Measurements from ENCODE around the gene OR3A3.
A peak's percentile ranks its signal among the peaks of the same experiment; 100 is the strongest.
"Not testable (repeated sequence)": the region's sequence is repeated elsewhere in the genome, so short reads cannot be mapped to it uniquely, and the experiment has no call there.

The OR3A3 gene

GRCh38 chr17:3411070-3411469 is at the start of gene OR3A3:
TSS of gene OR3A3 (plus strand) at chr17:3411370.
- DNase-seq (ENCODE audit: low read depth in 2 of 2): no peak

- DNase-seq (ENCODE audit: low read depth in 2 of 2): not testable (repeated sequence)
Observed at GRCh38 chr17:3371167-3371566, 40.0 kb upstream of the OR3A3 start.

GRCh38 chr17:3378321-3378720 is 32.8 kb upstream of the OR3A3 start:
- DNase-seq (ENCODE audit: low read depth in 2 of 2): no peak

GRCh38 chr17:3381957-3382356 is 29.2 kb upstream of the OR3A3 start:
- DNase-seq (ENCODE audit: low read depth in 2 of 2): no peak

- peak in 1 of 2 donors; percentile 1 for DNase-seq (ENCODE audit: low read depth in 2 of 2)
Observed at GRCh38 chr17:3385869-3386816, 25.0 kb upstream of the OR3A3 start, which contains the start of gene OR3A2. TSS of gene OR3A2 (minus strand) at chr17:3386308.

GRCh38 chr17:3389791-3390190 is 21.4 kb upstream of the OR3A3 start:
- DNase-seq (ENCODE audit: low read depth in 2 of 2): no peak

- DNase-seq (ENCODE audit: low read depth in 2 of 2): not testable (repeated sequence)
Observed at GRCh38 chr17:3397801-3398200, 13.4 kb upstream of the OR3A3 start.

GRCh38 chr17:3398310-3398709 is 12.9 kb upstream of the OR3A3 start, which contains the start of gene OR1E1:
TSS of gene OR1E1 (minus strand) at chr17:3398410. CDS start at chr17:3398410, 0 bp downstream.
- DNase-seq (ENCODE audit: low read depth in 2 of 2): no peak

GRCh38 chr17:3400055-3400454 is 11.1 kb upstream of the OR3A3 start:
- no peak for DNase-seq (ENCODE audit: low read depth in 2 of 2)

GRCh38 chr17:3401786-3402185 is 9.4 kb upstream of the OR3A3 start:
- DNase-seq (ENCODE audit: low read depth in 2 of 2): no peak

- DNase-seq (ENCODE audit: low read depth in 2 of 2): not testable (repeated sequence)
Observed at GRCh38 chr17:3403856-3404255, 7.3 kb upstream of the OR3A3 start.

GRCh38 chr17:3412216-3412615 is 1.0 kb downstream of the OR3A3 start:
- DNase-seq (ENCODE audit: low read depth in 2 of 2): not testable (repeated sequence)

- DNase-seq (ENCODE audit: low read depth in 2 of 2): no peak
Observed at GRCh38 chr17:3415610-3416009, 4.4 kb downstream of the OR3A3 start.

GRCh38 chr17:3418222-3418621 is 7.1 kb downstream of the OR3A3 start:
- DNase-seq (ENCODE audit: low read depth in 2 of 2): no peak

- DNase-seq (ENCODE audit: low read depth in 2 of 2): peak in 1 of 2 donors; percentile 0
Observed at GRCh38 chr17:3433215-3433614, 22.0 kb downstream of the OR3A3 start.

- DNase-seq (ENCODE audit: low read depth in 2 of 2): no peak
Observed at GRCh38 chr17:3433741-3434140, 22.6 kb downstream of the OR3A3 start, which contains the start of gene OR1E2. TSS of gene OR1E2 (minus strand) at chr17:3433841. CDS start at chr17:3433841, 0 bp downstream.

GRCh38 chr17:3438368-3438767 is 27.2 kb downstream of the OR3A3 start:
- DNase-seq (ENCODE audit: low read depth in 2 of 2): no peak

GRCh38 chr17:3440451-3440850 is 29.3 kb downstream of the OR3A3 start:
- no peak for DNase-seq (ENCODE audit: low read depth in 2 of 2)

GRCh38 chr17:3447625-3448024 is 36.5 kb downstream of the OR3A3 start:
- DNase-seq (ENCODE audit: low read depth in 2 of 2): no peak

GRCh38 chr17:3448059-3448665 is 37.0 kb downstream of the OR3A3 start:
- no peak for DNase-seq (ENCODE audit: low read depth in 2 of 2)

GRCh38 chr17:3466355-3466754 is 55.2 kb downstream of the OR3A3 start:
- not testable (repeated sequence) for DNase-seq (ENCODE audit: low read depth in 2 of 2)

- DNase-seq (ENCODE audit: low read depth in 2 of 2): no peak
Observed at GRCh38 chr17:3469529-3469928, 58.4 kb downstream of the OR3A3 start.

- no peak for DNase-seq (ENCODE audit: low read depth in 2 of 2)
Observed at GRCh38 chr17:3471599-3471998, 60.4 kb downstream of the OR3A3 start, which contains the start of gene SPATA22. TSS of gene SPATA22 (minus strand) at chr17:3471819. CDS start at chr17:3469325, 2,494 bp downstream.
